Measurements from ENCODE around the gene LRP11.
"Not testable (repeated sequence)": the region's sequence is repeated elsewhere in the genome, so short reads cannot be mapped to it uniquely, and the experiment has no call there.

The LRP11 gene
- 0.83 to 2.4 (median 0.88) reads per million in 4 donors for total RNA-seq

GRCh38 chr6:149863698-149864577, at the start of gene LRP11:
TSS of gene LRP11 (minus strand) at chr6:149864359. CDS start at chr6:149864020, 339 bp downstream.
- DNase-seq: peak; percentile 61 to 81 (median 76)

GRCh38 chr6:149913540-149914240, 49.5 kb upstream of the LRP11 start:
- no peak for DNase-seq

- DNase-seq: no peak
Measured at GRCh38 chr6:149913085-149913484, 48.9 kb upstream of the LRP11 start.

GRCh38 chr6:149912680-149913079, 48.5 kb upstream of the LRP11 start:
- DNase-seq: not testable (repeated sequence)

GRCh38 chr6:149910721-149911151, 46.6 kb upstream of the LRP11 start:
- DNase-seq: no peak

- DNase-seq: no peak
Measured at GRCh38 chr6:149909701-149910470, 45.7 kb upstream of the LRP11 start.

GRCh38 chr6:149908480-149908879, 44.3 kb upstream of the LRP11 start:
- DNase-seq: not testable (repeated sequence)

GRCh38 chr6:149907317-149907716, 43.2 kb upstream of the LRP11 start:
- DNase-seq: no peak

- no peak for DNase-seq
Measured at GRCh38 chr6:149906405-149906804, 42.2 kb upstream of the LRP11 start.

- no peak for DNase-seq
Measured at GRCh38 chr6:149905911-149906371, 41.8 kb upstream of the LRP11 start.

- DNase-seq: no peak
Measured at GRCh38 chr6:149905371-149905910, 41.3 kb upstream of the LRP11 start.

- DNase-seq: no peak
Measured at GRCh38 chr6:149904661-149905370, 40.7 kb upstream of the LRP11 start.

- no peak for DNase-seq
Measured at GRCh38 chr6:149903938-149904611, 39.9 kb upstream of the LRP11 start.

- DNase-seq: no peak
Measured at GRCh38 chr6:149901444-149902140, 37.4 kb upstream of the LRP11 start.

- DNase-seq: no peak
Measured at GRCh38 chr6:149900620-149901443, 36.7 kb upstream of the LRP11 start.

GRCh38 chr6:149899926-149900619, 35.9 kb upstream of the LRP11 start:
- DNase-seq: no peak

- no peak for DNase-seq
Measured at GRCh38 chr6:149899486-149899885, 35.3 kb upstream of the LRP11 start.

GRCh38 chr6:149898966-149899365, 34.8 kb upstream of the LRP11 start:
- no peak for DNase-seq

Data from T-helper 1 cell (primary cell).